Measurements from ENCODE around the gene ZFP2.

The ZFP2 gene

GRCh38 chr5:178902849-178903248, 7.1 kb downstream of the ZFP2 start:
- Mint-ChIP-seq H3K36me3 (ENCODE audit: low read depth) (no peaks in the 10 kb centered on the region), H3K4me3 (no peak overlapping the region), H3K27ac (no peak overlapping the region), H3K27me3 (ENCODE audit: low read depth) (no peaks in the 10 kb centered on the region), H3K4me1 (ENCODE audit: low read depth) (no peaks in the 10 kb centered on the region), H3K9me3 (peaks cover 56% of the 10 kb centered on the region)

DNA sequence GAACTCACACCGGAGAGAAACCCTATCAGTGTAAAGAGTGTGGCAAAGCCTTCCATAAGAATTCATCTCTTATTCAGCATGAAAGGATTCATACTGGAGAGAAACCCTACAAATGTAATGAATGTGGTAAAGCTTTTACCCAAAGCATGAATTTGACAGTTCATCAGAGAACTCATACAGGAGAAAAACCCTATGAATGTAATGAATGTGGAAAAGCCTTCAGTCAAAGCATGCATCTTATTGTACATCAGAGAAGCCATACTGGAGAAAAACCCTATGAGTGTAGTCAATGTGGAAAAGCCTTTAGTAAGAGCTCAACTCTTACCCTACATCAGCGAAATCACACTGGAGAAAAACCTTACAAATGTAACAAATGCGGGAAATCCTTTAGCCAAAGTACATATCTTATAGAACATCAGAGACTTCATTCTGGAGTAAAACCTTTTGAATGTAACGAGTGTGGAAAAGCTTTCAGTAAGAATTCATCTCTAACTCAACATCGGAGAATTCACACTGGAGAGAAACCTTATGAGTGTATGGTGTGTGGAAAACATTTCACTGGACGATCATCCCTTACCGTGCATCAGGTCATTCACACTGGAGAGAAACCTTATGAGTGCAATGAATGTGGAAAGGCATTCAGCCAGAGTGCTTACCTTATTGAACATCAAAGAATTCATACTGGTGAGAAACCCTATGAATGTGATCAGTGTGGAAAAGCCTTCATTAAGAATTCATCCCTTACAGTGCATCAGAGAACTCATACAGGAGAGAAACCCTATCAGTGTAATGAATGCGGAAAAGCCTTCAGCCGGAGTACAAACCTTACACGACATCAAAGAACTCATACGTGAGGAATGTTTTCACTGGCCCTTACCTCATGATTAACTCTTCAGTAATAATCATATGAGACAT, 36.4 kb downstream of the ZFP2 start:
- Mint-ChIP-seq H3K27me3 (ENCODE audit: low read depth) (no peaks in the 10 kb centered on the region), H3K4me3 (no peak overlapping the region), H3K27ac (no peak overlapping the region), H3K36me3 (ENCODE audit: low read depth) (peaks cover 2% of the 10 kb centered on the region), H3K4me1 (ENCODE audit: low read depth) (no peaks in the 10 kb centered on the region), H3K9me3 (peaks cover 79% of the 10 kb centered on the region)

- Mint-ChIP-seq H3K4me3 (no peak within 1 kb of the TSS), H3K4me1 (ENCODE audit: low read depth) (no peaks in the 10 kb centered on the region), H3K36me3 (ENCODE audit: low read depth) (peaks cover under 1% of the 10 kb centered on the region), H3K27ac (no peak within 1 kb of the TSS), H3K9me3 (peaks cover 75% of the 10 kb centered on the region), H3K27me3 (ENCODE audit: low read depth) (no peaks in the 10 kb centered on the region)
Measured at GRCh38 chr5:178940569-178941360, 45.1 kb downstream of the ZFP2 start, which contains the start of gene ZNF454. TSS of gene ZNF454 (plus strand) at chr5:178941198. CDS start at chr5:178942792, 1,594 bp downstream.

DNA sequence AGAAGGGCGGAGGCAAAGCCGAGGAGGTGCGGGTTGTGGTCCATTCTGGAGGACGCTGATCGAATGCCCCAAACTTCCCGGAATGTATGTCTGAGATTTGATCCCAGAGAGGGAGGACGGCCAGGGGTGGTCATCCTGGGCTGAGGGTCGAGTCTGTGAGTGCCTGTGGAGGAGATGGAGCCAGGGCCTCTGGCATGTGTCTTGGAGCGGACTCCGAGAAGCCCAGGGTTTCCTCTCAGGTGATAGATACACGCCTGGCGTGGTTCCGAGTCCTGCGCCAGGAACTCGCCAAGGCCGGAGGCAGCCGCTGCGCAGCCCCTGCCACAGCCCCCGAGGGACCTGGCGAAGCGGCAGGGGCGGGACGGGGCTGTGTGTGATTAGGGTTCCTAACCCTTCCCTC, 45.6 kb downstream of the ZFP2 start:
- Mint-ChIP-seq H3K4me1 (ENCODE audit: low read depth) (no peaks in the 10 kb centered on the region), H3K4me3 (no peak overlapping the region), H3K27ac (no peak overlapping the region), H3K36me3 (ENCODE audit: low read depth) (no peaks in the 10 kb centered on the region), H3K27me3 (ENCODE audit: low read depth) (no peaks in the 10 kb centered on the region), H3K9me3 (peaks cover 72% of the 10 kb centered on the region)

- no peaks in the 10 kb centered on the region for H3K27me3 Mint-ChIP-seq (ENCODE audit: low read depth)
- peaks cover 2% of the 10 kb centered on the region for H3K36me3 Mint-ChIP-seq (ENCODE audit: low read depth)
- no peak overlapping the region for H3K4me3 Mint-ChIP-seq
- H3K27ac Mint-ChIP-seq = no peak overlapping the region
- peaks cover 83% of the 10 kb centered on the region for H3K9me3 Mint-ChIP-seq
- no peaks in the 10 kb centered on the region for H3K4me1 Mint-ChIP-seq (ENCODE audit: low read depth)
Measured at GRCh38 chr5:178965465-178966055, 69.8 kb downstream of the ZFP2 start.

DNA sequence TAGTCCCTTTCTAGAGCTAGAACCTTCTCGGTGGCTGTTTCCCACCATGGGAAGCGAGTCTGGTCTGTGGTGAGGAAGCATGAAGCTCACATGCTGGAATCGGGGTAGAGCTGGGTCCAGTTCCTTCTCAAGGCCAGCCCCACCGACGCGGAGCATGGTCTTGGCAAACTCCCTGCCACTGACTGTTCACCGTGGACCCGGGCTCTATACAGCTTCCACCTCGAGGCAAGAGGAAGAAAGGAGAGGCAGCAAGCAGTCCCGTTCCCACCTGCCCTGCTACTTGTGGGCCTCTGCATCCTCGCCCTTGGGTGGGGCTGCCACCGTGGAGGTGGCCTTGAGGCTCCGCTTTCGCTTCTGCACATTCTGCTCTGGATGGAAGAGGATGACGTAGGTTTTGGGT, 85.7 kb downstream of the ZFP2 start:
- no peak overlapping the region for H3K4me3 Mint-ChIP-seq
- no peaks in the 10 kb centered on the region for H3K4me1 Mint-ChIP-seq (ENCODE audit: low read depth)
- H3K9me3 Mint-ChIP-seq = peaks cover 53% of the 10 kb centered on the region
- H3K36me3 Mint-ChIP-seq (ENCODE audit: low read depth) = peaks cover 2% of the 10 kb centered on the region
- no peaks in the 10 kb centered on the region for H3K27me3 Mint-ChIP-seq (ENCODE audit: low read depth)
- no peak overlapping the region for H3K27ac Mint-ChIP-seq
